GM21447 (cell line): ENCODE data around the gene MAP4K5.

ENCODE experiments used
- ATAC-seq: cut with Tn5 transposase; IDR thresholded peaks from one replicate; pipeline ENCODE4 v1.9.1; 2021; ENCODE audit not compliant: unreplicated experiment

MAP4K5 gene

GRCh38 chr14:50477760-50478159 lies 54.6 kb downstream of the MAP4K5 start:
- no peak for ATAC-seq

GRCh38 chr14:50476134-50476533 lies 56.2 kb downstream of the MAP4K5 start:
- no peak for ATAC-seq

- ATAC-seq, result no peak
Measured at GRCh38 chr14:50475460-50475859, 56.9 kb downstream of the MAP4K5 start.

GRCh38 chr14:50471838-50472465 lies 60.4 kb downstream of the MAP4K5 start:
- ATAC-seq, result no peak

GRCh38 chr14:50469982-50470381 lies 62.4 kb downstream of the MAP4K5 start:
- ATAC-seq, result no peak

GRCh38 chr14:50462111-50462510 lies 70.3 kb downstream of the MAP4K5 start:
- no peak for ATAC-seq

- ATAC-seq, result no peak
Measured at GRCh38 chr14:50453869-50454268, 78.5 kb downstream of the MAP4K5 start.

- ATAC-seq, result no peak
Measured at GRCh38 chr14:50452979-50453705, 79.2 kb downstream of the MAP4K5 start.

GRCh38 chr14:50452296-50452695 lies 80.1 kb downstream of the MAP4K5 start:
- ATAC-seq, result no peak

- no peak for ATAC-seq
Measured at GRCh38 chr14:50451854-50452253, 80.5 kb downstream of the MAP4K5 start.

- no peak for ATAC-seq
Measured at GRCh38 chr14:50447461-50447860, 84.9 kb downstream of the MAP4K5 start.

GRCh38 chr14:50434528-50434927 lies 97.8 kb downstream of the MAP4K5 start:
- no peak for ATAC-seq

- no peak for ATAC-seq
Measured at GRCh38 chr14:50432131-50432530, 100.2 kb downstream of the MAP4K5 start.

GRCh38 chr14:50425816-50426215 lies 106.6 kb downstream of the MAP4K5 start:
- no peak for ATAC-seq

GRCh38 chr14:50425105-50425504 lies 107.3 kb downstream of the MAP4K5 start:
- ATAC-seq, result no peak

- no peak for ATAC-seq
Measured at GRCh38 chr14:50423529-50423928, 108.8 kb downstream of the MAP4K5 start.

- ATAC-seq, result no peak
Measured at GRCh38 chr14:50421499-50421898, 110.9 kb downstream of the MAP4K5 start.

GRCh38 chr14:50417853-50418252 lies 114.5 kb downstream of the MAP4K5 start:
- no peak for ATAC-seq

GRCh38 chr14:50410921-50411320 lies 121.4 kb downstream of the MAP4K5 start:
- ATAC-seq, result no peak

GRCh38 chr14:50410071-50410470 lies 122.3 kb downstream of the MAP4K5 start:
- no peak for ATAC-seq

GRCh38 chr14:50407111-50407812 lies 125.1 kb downstream of the MAP4K5 start:
- ATAC-seq, result no peak

- ATAC-seq, result no peak
Measured at GRCh38 chr14:50403419-50403818, 128.9 kb downstream of the MAP4K5 start.
